ENCODE results near the gene MYRFL. TPM values are rescaled to one million over a fixed set of nuclear protein-coding genes. Genes with fewer than 3 reads are reported as not detected.

The MYRFL gene
- total RNA-seq, 2 donors from 2014 or later: 0.37 to 0.45 TPM

DNA sequence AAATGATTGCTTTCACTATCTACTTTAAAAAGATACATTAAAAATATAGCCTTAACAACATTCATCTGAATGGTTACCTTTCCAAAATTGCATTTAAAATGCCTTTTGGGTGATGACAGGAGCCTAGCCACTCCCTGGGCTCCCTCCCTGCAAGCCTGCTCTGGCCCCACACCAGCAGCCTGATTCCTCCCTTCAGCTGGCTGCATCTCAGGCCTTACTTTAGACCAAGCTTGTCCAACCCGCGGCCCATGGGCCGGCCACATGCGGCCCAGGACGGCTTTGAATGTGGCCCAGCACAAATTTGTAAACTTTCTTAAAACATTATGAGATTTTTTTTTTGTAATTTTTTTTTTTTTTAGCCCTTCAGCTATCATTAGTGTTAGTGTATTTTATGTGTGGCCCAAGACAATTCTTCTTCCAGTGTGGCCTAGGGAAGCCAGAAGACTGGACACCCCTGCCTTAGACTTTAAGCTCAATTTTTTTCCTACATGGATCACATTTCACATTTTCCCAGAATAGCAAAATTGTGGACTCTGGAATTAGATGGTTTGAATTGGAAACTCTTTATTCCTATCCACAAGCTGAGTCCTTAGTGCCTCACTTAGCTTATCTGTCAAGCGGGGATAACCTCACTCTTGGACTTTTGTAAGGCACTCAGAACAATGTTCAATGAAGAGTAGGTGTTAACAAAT is 124.4 kb downstream of the MYRFL start:
- Histone ChIP-seq H3K4me1 (peaks cover 5% of the 10 kb centered on the region), H3K9ac (ENCODE audit: low read depth in 2 of 2, low read length in 2 of 2) (no peak overlapping the region), H3K27me3 (no peaks in the 10 kb centered on the region), H3K9me3 (no peaks in the 10 kb centered on the region), H3K4me3 (no peak overlapping the region), H3K36me3 (no peaks in the 10 kb centered on the region), H3K27ac (no peak overlapping the region)
- no peak for DNase-seq
- TF ChIP-seq, protein P1, sequence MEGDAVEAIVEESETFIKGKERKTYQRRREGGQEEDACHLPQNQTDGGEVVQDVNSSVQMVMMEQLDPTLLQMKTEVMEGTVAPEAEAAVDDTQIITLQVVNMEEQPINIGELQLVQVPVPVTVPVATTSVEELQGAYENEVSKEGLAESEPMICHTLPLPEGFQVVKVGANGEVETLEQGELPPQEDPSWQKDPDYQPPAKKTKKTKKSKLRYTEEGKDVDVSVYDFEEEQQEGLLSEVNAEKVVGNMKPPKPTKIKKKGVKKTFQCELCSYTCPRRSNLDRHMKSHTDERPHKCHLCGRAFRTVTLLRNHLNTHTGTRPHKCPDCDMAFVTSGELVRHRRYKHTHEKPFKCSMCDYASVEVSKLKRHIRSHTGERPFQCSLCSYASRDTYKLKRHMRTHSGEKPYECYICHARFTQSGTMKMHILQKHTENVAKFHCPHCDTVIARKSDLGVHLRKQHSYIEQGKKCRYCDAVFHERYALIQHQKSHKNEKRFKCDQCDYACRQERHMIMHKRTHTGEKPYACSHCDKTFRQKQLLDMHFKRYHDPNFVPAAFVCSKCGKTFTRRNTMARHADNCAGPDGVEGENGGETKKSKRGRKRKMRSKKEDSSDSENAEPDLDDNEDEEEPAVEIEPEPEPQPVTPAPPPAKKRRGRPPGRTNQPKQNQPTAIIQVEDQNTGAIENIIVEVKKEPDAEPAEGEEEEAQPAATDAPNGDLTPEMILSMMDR (IDR thresholded peaks at IDR 0.05): no peak
- intact Hi-C loops (cut with DNase I): no loop called here

DNA sequence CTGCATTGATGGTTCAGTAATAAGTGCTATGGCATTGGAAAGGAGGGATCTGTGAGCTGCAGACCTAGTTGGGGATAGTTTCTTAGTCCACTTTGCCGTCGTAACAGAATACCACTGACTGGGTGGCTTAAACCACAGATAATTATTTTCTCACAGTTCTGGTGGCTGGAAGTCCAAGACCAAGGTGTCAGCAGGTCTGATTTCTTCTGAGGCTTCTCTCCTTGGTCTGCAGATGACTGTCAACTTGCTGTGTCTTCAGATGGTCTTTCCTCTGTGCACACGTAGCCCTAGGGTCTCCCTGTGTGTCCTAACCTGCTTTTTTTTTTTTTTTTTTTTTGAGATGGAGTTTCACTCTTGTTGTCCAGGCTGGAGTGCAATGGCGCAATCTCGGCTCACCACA is 126.1 kb downstream of the MYRFL start:
- Histone ChIP-seq H3K4me1 (peaks cover 5% of the 10 kb centered on the region), H3K27me3 (no peaks in the 10 kb centered on the region), H3K36me3 (no peaks in the 10 kb centered on the region), H3K9ac (ENCODE audit: low read depth in 2 of 2, low read length in 2 of 2) (no peak overlapping the region), H3K4me3 (no peak overlapping the region), H3K9me3 (no peaks in the 10 kb centered on the region), H3K27ac (no peak overlapping the region)
- no peak for DNase-seq
- TF ChIP-seq, protein P1 (IDR thresholded peaks at IDR 0.05): no peak
- intact Hi-C loops (cut with DNase I): no loop called here

DNA sequence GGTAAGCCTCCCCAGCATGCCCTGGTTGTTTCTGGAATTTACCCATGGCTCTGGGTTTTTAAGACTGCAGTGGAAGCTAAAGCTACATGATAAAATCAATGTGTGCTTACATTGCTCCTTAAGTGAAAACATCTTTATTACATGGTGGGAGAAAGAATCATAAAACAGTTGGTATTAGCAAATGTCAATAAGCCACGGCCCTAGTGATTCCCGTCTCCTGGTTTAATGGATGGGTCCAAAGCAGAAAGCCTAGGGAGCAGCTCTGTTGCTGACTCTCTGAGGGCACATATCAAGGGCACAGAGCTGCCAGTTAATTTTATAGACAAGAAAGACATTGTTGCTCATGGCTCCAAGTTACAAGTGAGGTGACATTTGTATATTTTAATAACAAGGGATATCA is 127.9 kb downstream of the MYRFL start:
- Histone ChIP-seq H3K27me3 (no peaks in the 10 kb centered on the region), H3K4me3 (no peak overlapping the region), H3K27ac (no peak overlapping the region), H3K4me1 (no peaks in the 10 kb centered on the region), H3K36me3 (no peaks in the 10 kb centered on the region), H3K9me3 (no peaks in the 10 kb centered on the region), H3K9ac (ENCODE audit: low read depth in 2 of 2, low read length in 2 of 2) (no peak overlapping the region)
- intact Hi-C loops (cut with DNase I): no loop called here
- no peak for DNase-seq
- TF ChIP-seq, protein P1 (IDR thresholded peaks at IDR 0.05): no peak

DNA sequence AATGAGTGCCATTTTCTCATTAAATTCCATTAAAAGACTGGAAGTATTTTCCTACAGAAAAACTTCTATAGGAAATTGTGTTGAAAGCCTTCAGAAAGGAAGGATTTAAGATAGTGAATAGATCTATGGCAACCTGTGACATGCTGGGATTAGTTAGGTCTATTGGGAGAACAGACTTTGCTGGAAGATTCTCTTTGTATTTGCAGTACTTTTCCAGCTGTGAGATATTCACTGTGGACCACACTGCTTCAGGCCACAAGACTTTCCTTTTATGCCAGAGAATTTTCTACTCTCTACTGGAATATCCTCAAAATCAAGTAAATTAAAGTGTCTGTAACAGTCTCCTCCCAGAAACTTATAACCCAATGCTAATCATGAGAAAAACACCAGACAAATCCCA is 136.2 kb downstream of the MYRFL start:
- Histone ChIP-seq H3K27ac (no peak overlapping the region), H3K4me1 (no peaks in the 10 kb centered on the region), H3K9ac (ENCODE audit: low read depth in 2 of 2, low read length in 2 of 2) (no peak overlapping the region), H3K36me3 (no peaks in the 10 kb centered on the region), H3K9me3 (no peaks in the 10 kb centered on the region), H3K27me3 (no peaks in the 10 kb centered on the region), H3K4me3 (no peak overlapping the region)
- TF ChIP-seq, protein P1 (IDR thresholded peaks at IDR 0.05): no peak
- intact Hi-C loops (cut with DNase I): no loop called here
- no peak for DNase-seq

DNA sequence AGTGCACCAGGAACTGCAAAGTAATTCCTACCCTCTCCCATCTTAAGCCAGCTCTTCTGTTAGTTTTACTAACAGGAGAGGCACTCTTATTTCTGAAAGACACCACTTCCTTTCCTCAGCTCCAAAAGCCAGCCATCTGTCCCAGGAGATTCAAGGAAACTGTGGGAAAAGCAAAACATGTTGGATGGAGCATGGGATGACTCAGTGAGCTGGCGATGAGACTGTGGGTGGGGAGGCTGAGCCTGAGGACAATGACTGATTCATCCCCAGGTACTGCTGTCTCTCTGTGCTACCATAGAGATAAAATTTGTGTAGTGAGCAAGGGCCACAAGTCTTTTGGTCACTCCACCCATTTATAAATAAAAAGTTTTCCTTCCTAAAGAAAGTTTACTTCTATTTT is 141.4 kb downstream of the MYRFL start:
- Histone ChIP-seq H3K4me3 (no peak overlapping the region), H3K9ac (ENCODE audit: low read depth in 2 of 2, low read length in 2 of 2) (no peak overlapping the region), H3K27ac (no peak overlapping the region), H3K4me1 (no peaks in the 10 kb centered on the region), H3K9me3 (no peaks in the 10 kb centered on the region), H3K27me3 (no peaks in the 10 kb centered on the region), H3K36me3 (no peaks in the 10 kb centered on the region)
- intact Hi-C loops (cut with DNase I): no loop called here
- no peak for DNase-seq
- TF ChIP-seq, protein P1 (IDR thresholded peaks at IDR 0.05): no peak
